ENCODE measurements around the gene NAA80. TPM values are rescaled to one million over a fixed set of nuclear protein-coding genes. Genes with fewer than 3 reads are reported as not detected.

NAA80 gene
- total RNA-seq, 4 donors from 2014 or later = 12.6 to 24.3 (median 15.9) TPM

- Histone ChIP-seq H3K4me1 (peaks cover 0 to 49% (median 38%) of the 10 kb centered on the region in 4 donors), H3K27me3 (no peaks in the 10 kb centered on the region), H3K4me3 (no peak overlapping the region), H3K27ac (peak overlapping the region in 1 of 4 donors; percentile 13), H3K36me3 (peaks cover 0 to 16% (median 0%) of the 10 kb centered on the region in 3 donors), H3K9me3 (no peaks in the 10 kb centered on the region)
- 74 to 85% methylated on average over 8 of the region's 8 CpGs for WGBS, 2 donors
- DNase-seq (ENCODE audit: low spot score in 2 of 2) = no peak
- TF ChIP-seq EP300 (IDR thresholded peaks at IDR 0.05) = no peak
- TF ChIP-seq CTCF (IDR thresholded peaks at IDR 0.05) = no peak
- TF ChIP-seq POLR2A (IDR thresholded peaks at IDR 0.05) = no peak
Measured at GRCh38 chr3:50295553-50296431, 3.4 kb downstream of the NAA80 start.

GRCh38 chr3:50294492-50295403 is 4.5 kb downstream of the NAA80 start:
- WGBS, 2 donors = 90 to 91% methylated on average over 18 to 20 of the region's 22 CpGs
- Histone ChIP-seq H3K27me3 (no peaks in the 10 kb centered on the region), H3K36me3 (peaks cover 0 to 24% (median 1%) of the 10 kb centered on the region in 3 donors), H3K4me3 (no peak overlapping the region), H3K27ac (no peak overlapping the region), H3K4me1 (peaks cover 0 to 46% (median 28%) of the 10 kb centered on the region in 4 donors), H3K9me3 (no peaks in the 10 kb centered on the region)
- TF ChIP-seq EP300 (IDR thresholded peaks at IDR 0.05) = no peak
- TF ChIP-seq CTCF (IDR thresholded peaks at IDR 0.05) = no peak
- TF ChIP-seq POLR2A (IDR thresholded peaks at IDR 0.05) = no peak
- no peak for DNase-seq (ENCODE audit: low spot score in 2 of 2)

- no peaks in the 10 kb centered on the region for H3K27me3 ChIP-seq
- peaks cover 0 to 30% (median 8%) of the 10 kb centered on the region in 3 donors for H3K36me3 ChIP-seq
- H3K4me3 ChIP-seq = no peak overlapping the region
- H3K4me1 ChIP-seq = peaks cover 0 to 44% (median 26%) of the 10 kb centered on the region in 4 donors
- no peak for TF ChIP-seq CTCF (IDR thresholded peaks at IDR 0.05)
- no peak for TF ChIP-seq EP300 (IDR thresholded peaks at IDR 0.05)
- TF ChIP-seq POLR2A (IDR thresholded peaks at IDR 0.05) = no peak
- no peak for DNase-seq (ENCODE audit: low spot score in 2 of 2)
- H3K9me3 ChIP-seq = no peaks in the 10 kb centered on the region
- H3K27ac ChIP-seq = no peak overlapping the region
- 84 to 89% methylated on average over 4 of the region's 4 CpGs for WGBS, 2 donors
Measured at GRCh38 chr3:50294089-50294488, 5.1 kb downstream of the NAA80 start.

- H3K4me1 ChIP-seq = peaks cover 0 to 38% (median 18%) of the 10 kb centered on the region in 4 donors
- peaks cover 0 to 39% (median 9%) of the 10 kb centered on the region in 3 donors for H3K36me3 ChIP-seq
- peak overlapping the region; percentile 58 to 93 (median 82) for H3K27ac ChIP-seq
- TF ChIP-seq POLR2A (IDR thresholded peaks at IDR 0.05) (no peak), EP300 (IDR thresholded peaks at IDR 0.05) (no peak), CTCF (IDR thresholded peaks at IDR 0.05) (no peak)
- H3K4me3 ChIP-seq = peak overlapping the region in 1 of 4 donors; percentile 31
- no peak for DNase-seq (ENCODE audit: low spot score in 2 of 2)
- H3K27me3 ChIP-seq = no peaks in the 10 kb centered on the region
- no peaks in the 10 kb centered on the region for H3K9me3 ChIP-seq
- WGBS, 2 donors = 72 to 74% methylated on average over 10 of the region's 12 CpGs
Measured at GRCh38 chr3:50293079-50293801, 6.0 kb downstream of the NAA80 start.
